Rectal smooth muscle tissue (tissue), 1 donor: ENCODE results near the gene CCL7.
A peak's percentile ranks its signal among the peaks of the same experiment; 100 is the strongest.

Source experiments
- H3K27ac ChIP-seq: one replicate; pipeline ENCODE4 v1.7.0; 2013; ENCODE audit warnings: low read depth, low read length, inconsistent platforms
- H3K27me3 ChIP-seq: one replicate; pipeline ENCODE4 v1.7.0; 2013; ENCODE audit warnings: low read length; ENCODE audit not compliant: control insufficient read depth, insufficient read depth
- H3K36me3 ChIP-seq: one replicate; pipeline ENCODE4 v1.7.0; 2013; ENCODE audit warnings: low read length; ENCODE audit not compliant: control insufficient read depth, insufficient read depth
- H3K4me1 ChIP-seq: one replicate; pipeline ENCODE4 v1.7.0; 2013; ENCODE audit warnings: low read length; ENCODE audit not compliant: control insufficient read depth, insufficient read depth
- H3K4me3 ChIP-seq: one replicate; pipeline ENCODE4 v1.7.0; 2013; ENCODE audit warnings: low read length
- H3K9ac ChIP-seq: one replicate; pipeline ENCODE4 v1.7.0; 2013; ENCODE audit warnings: low read length

Gene CCL7

DNA sequence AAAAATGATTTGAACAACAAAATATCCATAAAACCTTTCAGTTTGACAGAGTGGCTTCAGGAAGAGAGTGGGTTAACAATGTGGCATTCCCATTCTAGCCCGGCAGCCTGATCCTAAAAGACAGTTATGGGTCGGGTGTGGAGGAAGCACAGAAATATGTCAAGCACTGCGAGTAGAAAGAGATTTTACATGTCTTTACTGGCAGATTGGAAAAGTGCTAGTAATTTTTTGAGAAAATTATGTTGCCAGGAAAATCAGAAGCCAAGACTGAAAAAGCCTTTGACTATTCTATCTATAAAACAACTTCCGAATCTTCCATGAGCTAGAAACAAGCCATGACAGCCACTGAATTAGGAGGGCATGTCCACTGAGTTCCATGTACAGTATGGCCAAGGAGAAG is 9.2 kb upstream of the CCL7 start:
- H3K4me1 ChIP-seq, result no peaks in the 10 kb centered on the region
- H3K9ac ChIP-seq, result no peak overlapping the region
- no peaks in the 10 kb centered on the region for H3K36me3 ChIP-seq
- H3K27me3 ChIP-seq, result no peaks in the 10 kb centered on the region
- no peak overlapping the region for H3K27ac ChIP-seq
- H3K4me3 ChIP-seq, result no peak overlapping the region

DNA sequence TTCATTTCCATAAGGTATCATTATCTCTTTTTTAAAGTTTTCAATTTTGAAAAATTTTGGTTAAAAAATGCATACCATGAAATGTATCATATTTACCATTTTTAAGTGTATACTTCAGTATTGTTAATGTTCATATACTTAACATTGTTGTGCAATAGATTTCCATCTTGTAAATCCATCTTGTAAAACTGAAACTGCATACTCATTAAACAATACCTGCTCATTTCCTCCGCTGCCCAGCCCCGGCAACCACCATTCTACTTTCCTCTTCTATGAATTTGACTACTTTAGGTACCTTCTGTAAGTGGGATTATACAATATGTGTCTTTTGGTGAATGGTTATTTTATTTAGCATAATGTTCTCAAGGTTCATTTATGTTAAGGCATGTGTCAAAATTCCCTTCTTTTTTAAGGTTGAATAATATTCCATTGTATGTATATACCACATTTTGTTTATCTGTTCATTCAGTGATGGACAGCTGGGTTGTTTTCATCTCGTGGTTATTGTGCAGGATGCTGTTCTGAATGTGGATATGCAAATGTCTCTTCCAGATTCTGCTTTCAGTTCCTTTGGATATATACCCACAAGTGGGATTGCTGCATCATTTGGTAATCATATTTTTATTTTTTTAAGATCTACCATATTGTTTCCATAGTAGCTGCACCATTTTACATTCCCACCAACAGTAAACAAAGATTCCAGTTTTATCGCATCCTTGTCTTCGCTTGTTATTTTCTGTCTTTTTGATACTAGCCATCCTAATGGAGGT is 8.3 kb upstream of the CCL7 start:
- H3K4me3 ChIP-seq, result no peak overlapping the region
- no peaks in the 10 kb centered on the region for H3K4me1 ChIP-seq
- no peaks in the 10 kb centered on the region for H3K27me3 ChIP-seq
- no peak overlapping the region for H3K27ac ChIP-seq
- H3K36me3 ChIP-seq, result no peaks in the 10 kb centered on the region
- no peak overlapping the region for H3K9ac ChIP-seq

DNA sequence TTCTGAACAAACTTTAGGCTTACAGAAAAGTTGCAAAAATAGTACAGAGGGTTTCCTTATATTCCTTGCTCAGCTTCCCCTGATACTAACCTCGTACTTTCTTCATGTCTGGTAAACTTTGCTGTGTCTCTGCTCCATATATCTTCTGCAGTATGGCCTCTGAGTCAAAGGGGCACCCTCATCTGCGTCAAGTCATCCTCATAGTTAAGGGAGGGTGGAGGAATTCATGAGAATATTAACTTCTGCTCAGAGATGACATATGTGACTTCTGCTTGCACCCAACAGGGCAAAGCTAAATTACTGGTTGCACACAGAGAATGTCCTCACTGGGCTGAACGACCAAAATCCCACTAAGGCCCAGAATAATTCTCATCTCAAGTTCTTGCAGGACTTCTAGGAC is 4.3 kb upstream of the CCL7 start:
- H3K27ac ChIP-seq, result no peak overlapping the region

DNA sequence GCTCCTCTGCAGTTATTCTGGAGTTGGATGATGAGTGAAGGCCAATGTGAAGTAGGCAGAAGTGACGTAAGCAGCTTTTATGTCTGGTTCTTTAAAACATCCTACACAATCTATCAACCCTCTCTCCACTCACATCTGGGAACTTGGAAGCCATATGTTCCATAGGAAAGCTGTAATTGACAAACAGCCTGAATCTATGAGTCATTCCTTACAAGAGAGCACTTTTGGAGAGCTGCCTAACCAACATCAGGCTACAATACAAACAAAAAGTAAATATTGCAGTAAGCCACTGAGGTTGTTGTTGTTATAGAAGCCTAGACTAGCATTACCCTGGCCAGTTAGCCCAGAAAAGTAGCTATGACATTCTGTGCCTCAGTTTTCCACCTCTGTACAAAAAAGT is 5.9 kb downstream of the CCL7 start:
- no peaks in the 10 kb centered on the region for H3K36me3 ChIP-seq
- H3K27ac ChIP-seq, result no peak overlapping the region
- no peaks in the 10 kb centered on the region for H3K27me3 ChIP-seq
- H3K9ac ChIP-seq, result no peak overlapping the region
- no peaks in the 10 kb centered on the region for H3K4me1 ChIP-seq
- no peak overlapping the region for H3K4me3 ChIP-seq

More for the DNA sequence above, 4.3 kb upstream of the CCL7 start:
- H3K4me1 ChIP-seq, result no peaks in the 10 kb centered on the region
- H3K36me3 ChIP-seq, result no peaks in the 10 kb centered on the region
- H3K27me3 ChIP-seq, result no peaks in the 10 kb centered on the region
- H3K4me3 ChIP-seq, result no peak overlapping the region
- H3K9ac ChIP-seq, result no peak overlapping the region

DNA sequence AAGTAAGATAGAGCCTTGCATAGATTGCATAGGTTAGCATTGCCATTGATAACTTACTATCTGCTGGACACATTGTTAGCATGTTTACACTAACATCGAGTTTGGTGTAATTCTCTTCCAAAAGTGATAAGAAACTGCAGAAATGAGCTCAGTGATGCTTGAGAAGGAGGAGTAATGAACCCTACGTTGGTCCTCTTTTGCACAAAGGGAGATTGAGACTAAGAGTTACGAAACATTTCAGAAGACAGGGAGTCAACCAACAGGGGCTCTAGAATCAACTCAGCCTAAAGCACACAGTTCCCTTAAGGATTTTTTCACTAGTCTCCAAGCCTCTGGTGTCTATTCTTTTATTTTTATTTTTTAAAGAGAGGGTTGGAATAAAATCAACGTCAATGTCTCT is 6.8 kb downstream of the CCL7 start:
- H3K4me1 ChIP-seq, result no peaks in the 10 kb centered on the region
- no peak overlapping the region for H3K9ac ChIP-seq
- H3K36me3 ChIP-seq, result no peaks in the 10 kb centered on the region
- H3K4me3 ChIP-seq, result no peak overlapping the region
- H3K27ac ChIP-seq, result no peak overlapping the region
- no peaks in the 10 kb centered on the region for H3K27me3 ChIP-seq

DNA sequence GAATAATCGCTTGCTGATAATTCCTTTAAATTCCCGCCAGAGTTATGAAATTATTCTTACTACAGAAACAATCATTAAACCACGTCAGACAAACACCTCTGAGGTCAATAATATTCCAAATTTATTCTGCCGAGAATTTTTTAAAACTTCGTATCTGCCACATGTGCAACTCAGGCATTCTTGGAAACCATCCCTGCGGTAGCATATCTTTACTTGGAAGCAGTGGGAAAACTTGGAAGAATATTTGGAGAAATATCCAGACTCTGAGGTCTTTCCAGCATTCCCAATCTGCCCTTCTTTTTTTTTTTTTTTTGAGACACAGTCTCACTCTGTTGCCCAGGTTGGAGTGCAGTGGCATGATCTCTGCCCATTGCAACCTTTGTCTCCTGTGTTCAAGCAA is 13.6 kb downstream of the CCL7 start:
- Histone ChIP-seq H3K27ac (no peak overlapping the region), H3K9ac (no peak overlapping the region), H3K4me1 (no peaks in the 10 kb centered on the region), H3K27me3 (no peaks in the 10 kb centered on the region), H3K4me3 (no peak overlapping the region), H3K36me3 (no peaks in the 10 kb centered on the region)

DNA sequence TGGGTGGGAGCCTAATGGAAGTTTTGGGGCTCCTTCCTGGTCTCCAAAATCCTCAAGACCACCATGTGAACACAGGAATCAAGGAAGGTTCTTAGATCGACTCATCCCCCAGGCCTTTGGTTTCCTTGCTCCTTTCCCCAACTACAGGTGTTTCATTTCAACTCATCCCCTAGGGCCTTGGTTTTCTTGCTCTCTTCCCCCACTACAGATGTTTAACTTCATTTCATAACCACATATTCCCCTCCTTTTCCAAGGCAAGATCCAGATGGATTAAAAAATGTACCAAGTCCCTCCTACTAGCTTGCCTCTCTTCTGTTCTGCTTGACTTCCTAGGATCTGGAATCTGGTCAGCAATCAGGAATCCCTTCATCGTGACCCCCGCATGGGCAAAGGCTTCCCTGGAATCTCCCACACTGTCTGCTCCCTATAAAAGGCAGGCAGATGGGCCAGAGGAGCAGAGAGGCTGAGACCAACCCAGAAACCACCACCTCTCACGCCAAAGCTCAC is 15.3 kb downstream of the CCL7 start, which contains the start of gene CCL11:
TSS of gene CCL11 (plus strand) at position 457 of the 507 bp plus-strand sequence. CDS start 67 bp downstream, outside the sequence.
- H3K27me3 ChIP-seq, result no peaks in the 10 kb centered on the region
- H3K36me3 ChIP-seq, result no peaks in the 10 kb centered on the region
- no peak within 1 kb of the TSS for H3K9ac ChIP-seq
- H3K4me3 ChIP-seq, result no peak within 1 kb of the TSS
- H3K27ac ChIP-seq, result peak within 1 kb of the TSS; percentile 53
- H3K4me1 ChIP-seq, result no peaks in the 10 kb centered on the region

DNA sequence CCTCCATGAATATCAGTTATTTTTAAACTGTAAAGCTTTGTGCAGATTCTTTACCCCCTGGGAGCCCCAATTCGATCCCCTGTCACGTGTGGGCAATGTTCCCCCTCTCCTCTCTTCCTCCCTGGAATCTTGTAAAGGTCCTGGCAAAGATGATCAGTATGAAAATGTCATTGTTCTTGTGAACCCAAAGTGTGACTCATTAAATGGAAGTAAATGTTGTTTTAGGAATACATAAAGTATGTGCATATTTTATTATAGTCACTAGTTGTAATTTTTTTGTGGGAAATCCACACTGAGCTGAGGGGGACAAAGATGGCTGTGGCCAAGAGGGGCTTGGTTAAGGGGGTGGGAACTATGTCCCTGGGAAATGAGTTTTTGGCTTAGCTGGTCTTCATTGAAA is 17.9 kb downstream of the CCL7 start:
- H3K9ac ChIP-seq, result no peak overlapping the region
- H3K27me3 ChIP-seq, result no peaks in the 10 kb centered on the region
- no peaks in the 10 kb centered on the region for H3K4me1 ChIP-seq
- H3K27ac ChIP-seq, result no peak overlapping the region
- H3K4me3 ChIP-seq, result no peak overlapping the region
- H3K36me3 ChIP-seq, result no peaks in the 10 kb centered on the region

DNA sequence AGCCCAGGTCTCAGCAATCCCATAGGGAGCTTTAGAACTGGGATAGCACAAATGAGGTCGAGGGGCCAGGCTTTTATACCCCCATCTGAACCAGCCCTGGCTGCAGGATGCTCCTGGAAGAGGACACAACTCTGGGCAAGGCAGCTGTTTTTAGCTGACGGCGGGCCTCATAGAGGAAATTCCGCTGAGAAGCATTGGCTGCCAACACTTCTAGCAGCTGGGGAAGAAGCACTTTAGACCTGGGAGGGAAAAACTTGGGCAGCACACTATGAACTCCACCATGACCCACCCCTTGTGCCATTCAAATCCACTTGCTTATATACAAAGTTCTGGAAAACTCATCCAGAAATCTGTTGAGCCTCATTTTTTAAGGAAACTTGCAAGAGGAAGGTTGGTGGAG is 20.6 kb downstream of the CCL7 start:
- Histone ChIP-seq H3K27ac (no peak overlapping the region), H3K4me1 (no peaks in the 10 kb centered on the region), H3K36me3 (no peaks in the 10 kb centered on the region), H3K27me3 (no peaks in the 10 kb centered on the region), H3K9ac (no peak overlapping the region), H3K4me3 (no peak overlapping the region)

DNA sequence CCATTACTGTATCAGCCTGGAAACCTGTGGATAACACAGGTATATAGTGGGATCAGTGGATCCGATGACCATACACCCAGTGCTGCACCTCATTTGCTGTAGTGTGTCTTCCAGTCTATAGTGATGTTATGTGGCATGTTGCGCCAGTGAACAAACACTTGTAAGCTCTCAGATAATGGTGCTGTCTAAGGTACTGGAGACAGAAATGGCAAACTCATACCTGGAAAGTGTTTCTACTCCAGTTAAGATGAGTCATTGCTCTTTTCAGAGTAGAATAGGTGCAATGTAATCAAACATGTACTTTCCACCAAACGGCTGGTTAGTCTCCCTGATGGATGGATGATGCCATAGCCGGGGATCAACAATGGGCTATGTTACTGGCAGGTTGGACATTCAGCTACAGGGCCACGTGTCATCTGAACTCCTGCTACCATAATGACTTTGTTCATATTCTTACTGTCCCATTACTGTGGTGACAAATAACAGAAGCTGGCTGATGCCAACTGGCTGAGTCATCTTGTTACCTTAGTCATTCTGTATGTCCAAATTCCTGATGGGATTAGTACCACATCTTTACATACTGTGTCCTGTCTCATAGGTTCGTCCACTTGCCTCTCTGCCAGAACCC is 21.8 kb downstream of the CCL7 start:
- Histone ChIP-seq H3K9ac (no peak overlapping the region), H3K4me3 (no peak overlapping the region), H3K36me3 (no peaks in the 10 kb centered on the region), H3K4me1 (no peaks in the 10 kb centered on the region), H3K27me3 (no peaks in the 10 kb centered on the region), H3K27ac (no peak overlapping the region)

DNA sequence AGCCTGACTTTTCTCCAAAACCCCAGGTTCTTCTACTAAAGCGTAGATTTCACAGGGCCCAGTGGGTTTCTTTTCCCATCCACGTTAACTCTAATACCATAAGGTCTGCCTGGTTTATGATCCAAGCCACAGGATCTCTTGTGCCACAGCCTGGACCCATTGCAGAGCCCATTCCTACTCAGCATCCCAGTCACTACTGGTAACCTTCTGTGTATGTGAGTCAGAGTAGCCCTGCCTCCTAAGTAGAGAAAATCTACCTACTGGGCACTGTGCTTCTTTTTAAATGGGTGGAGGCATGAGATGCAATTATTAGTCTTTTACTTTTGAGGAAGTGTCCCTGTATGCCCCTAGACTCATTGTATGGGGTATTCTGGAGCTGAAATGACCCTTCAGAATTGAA is 29.0 kb downstream of the CCL7 start:
- Histone ChIP-seq H3K4me1 (no peaks in the 10 kb centered on the region), H3K36me3 (no peaks in the 10 kb centered on the region), H3K9ac (no peak overlapping the region), H3K27ac (no peak overlapping the region), H3K4me3 (no peak overlapping the region), H3K27me3 (no peaks in the 10 kb centered on the region)

DNA sequence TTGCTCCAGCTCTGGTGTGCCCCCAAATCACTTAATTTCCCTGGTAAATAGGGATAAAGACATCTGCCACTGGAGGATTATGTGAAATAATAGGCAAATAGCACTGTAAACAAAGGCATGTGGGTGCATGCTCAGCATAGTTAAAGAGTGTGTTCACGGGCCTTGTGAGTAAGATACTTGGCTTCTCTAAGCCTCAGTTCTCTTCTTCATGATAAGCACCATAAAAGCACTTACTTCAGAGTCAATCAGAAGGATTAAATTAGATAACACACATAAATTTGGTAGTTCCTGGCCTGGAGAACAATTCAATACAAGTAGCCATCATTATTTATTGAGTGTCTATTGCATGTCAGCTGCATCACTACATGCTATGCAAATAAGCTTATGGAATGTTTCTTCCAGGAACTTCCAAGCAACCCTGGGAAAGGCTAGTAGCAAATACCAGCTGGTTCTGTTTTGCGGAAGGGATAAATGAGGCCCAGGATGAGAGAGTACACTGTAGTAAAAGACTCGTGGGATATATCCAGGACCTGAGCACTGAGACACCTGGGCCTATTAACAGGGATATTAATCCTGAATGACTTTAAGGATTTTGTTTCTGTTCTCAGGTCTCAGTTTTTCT is 30.0 kb downstream of the CCL7 start:
- H3K36me3 ChIP-seq, result no peaks in the 10 kb centered on the region
- no peaks in the 10 kb centered on the region for H3K27me3 ChIP-seq
- no peak overlapping the region for H3K4me3 ChIP-seq
- H3K27ac ChIP-seq, result no peak overlapping the region
- no peak overlapping the region for H3K9ac ChIP-seq
- H3K4me1 ChIP-seq, result no peaks in the 10 kb centered on the region
